NCI-H1436 treated with DMSO at 0.1 percent for 48 hours (cell line): ENCODE data around the gene PURB.
"Not testable (repeated sequence)": the region's sequence is repeated elsewhere in the genome, so short reads cannot be mapped to it uniquely, and the experiment has no call there.

Experiments
- DNase-seq: peaks from one replicate; lab custom pipeline; 2025; lab: John Stamatoyannopoulos, UW

PURB gene

DNA sequence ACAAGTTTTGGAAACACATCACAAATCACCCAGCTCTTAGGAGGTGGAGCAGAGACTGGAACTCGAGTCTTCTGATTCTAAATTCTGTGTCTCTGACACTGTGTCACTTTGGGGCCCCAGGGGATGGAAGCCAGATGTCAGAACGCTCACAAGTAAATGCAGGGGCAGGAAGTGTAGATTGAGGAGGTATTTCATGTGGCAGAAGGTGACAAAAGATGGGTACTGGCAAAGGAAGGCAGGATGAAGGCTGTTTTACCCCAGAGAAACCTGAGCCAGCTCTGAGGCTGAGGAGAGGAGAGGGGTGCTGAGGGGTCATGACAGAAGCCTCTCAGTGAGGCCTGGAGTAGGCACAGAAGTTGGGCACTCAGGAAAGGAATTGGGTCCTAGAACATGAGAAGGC, 6.0 kb upstream of the PURB start:
- DNase-seq, result no peak

GRCh38 chr7:44889086-44889781, 3.9 kb upstream of the PURB start:
- DNase-seq, result no peak

DNA sequence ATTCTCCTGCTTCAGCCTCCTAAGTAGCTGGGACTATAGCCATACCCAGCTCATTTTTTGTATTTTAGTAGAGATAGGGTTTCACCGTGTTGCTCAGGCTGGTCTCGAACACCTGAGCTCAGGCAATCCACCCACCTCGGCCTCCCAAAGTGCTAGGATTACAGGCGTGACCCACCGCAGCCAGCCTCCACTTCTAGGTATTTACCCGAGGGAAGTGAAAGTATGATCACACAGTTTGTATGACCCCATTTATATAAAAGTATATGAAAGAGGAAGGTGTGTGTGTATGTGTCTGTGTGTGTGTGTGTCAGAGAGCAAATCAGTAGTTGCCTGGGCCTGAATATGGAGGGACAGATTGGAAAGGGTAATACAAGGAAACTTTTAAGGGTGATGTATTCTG, 2.0 kb upstream of the PURB start:
- no peak for DNase-seq

- DNase-seq, result no peak
These were observed 523 bp downstream of the PURB start for GRCh38 chr7:44884621-44885393.

DNA sequence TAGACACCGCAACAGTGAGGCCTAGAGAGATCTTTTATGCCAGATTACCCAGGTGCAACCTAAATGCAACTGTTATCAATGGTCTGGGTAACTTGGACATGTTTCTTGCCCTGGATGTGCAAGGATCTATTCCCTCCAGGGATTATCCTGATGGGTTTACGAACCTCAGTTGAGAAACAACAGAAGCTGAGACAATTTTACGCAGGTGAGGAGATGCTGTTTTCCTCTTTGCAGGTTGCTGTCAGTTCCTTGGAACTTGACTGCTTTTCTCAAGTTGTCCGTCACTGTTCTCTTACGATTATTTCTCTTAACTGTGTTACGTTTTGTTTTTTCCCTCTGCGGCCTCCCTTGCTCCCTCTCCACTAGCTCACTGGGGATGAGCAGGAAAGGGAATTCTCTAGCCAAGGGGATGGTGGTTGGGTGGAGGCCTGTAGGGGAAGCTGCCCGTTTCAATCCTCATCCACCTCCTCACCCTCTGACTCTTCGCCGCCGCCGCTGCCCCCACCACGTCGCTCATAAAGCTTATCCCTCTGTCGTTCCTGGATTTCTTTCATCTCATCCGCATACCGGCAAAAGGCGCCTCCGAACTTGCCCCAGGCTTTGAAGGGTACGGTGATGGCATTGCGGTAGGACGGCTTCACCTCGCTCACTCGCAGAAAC, 1.2 kb downstream of the PURB start:
- no peak for DNase-seq

DNA sequence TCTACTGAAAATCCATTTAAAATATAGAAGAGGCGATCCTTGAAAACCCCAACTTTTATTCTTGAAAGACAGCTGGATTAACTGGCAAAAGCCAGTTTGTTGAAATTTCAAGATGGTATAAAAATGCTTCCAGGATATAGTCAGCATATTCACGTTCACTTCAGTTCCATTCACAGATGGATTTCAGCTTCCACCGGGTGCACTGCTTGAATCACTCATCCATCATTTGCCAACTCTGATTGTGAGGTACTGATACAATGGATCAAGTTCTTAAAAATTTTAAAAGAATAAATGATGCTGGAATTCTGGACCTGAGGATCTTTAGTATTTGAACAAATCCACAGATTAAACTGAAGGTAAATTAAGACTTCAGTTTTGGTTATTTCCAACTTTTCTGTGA, 2.4 kb downstream of the PURB start:
- DNase-seq, result no peak

DNA sequence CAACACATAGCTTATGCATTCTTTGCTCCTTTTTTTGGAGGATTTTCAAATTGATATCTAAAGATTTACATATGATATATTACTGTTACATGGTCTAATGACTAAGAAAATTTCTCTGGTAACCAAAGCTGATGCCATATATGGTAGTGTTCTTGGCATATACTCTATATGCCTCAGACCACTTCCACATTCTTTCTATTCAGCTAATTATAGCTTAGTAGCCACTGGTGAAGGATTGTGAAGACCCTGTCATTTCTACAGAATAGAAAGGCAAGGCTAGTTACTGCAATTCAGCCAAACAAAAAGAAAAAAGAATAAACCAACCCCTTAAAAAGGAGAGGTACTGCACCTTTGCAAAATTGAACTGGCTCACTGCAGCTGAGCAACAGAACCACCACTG, 3.7 kb downstream of the PURB start:
- DNase-seq, result no peak

- DNase-seq, result no peak
These were observed 4.2 kb downstream of the PURB start for GRCh38 chr7:44881066-44881600.

- no peak for DNase-seq
These were observed 4.9 kb downstream of the PURB start for GRCh38 chr7:44880317-44881018.

GRCh38 chr7:44876393-44876792, 8.9 kb downstream of the PURB start:
- no peak for DNase-seq

DNA sequence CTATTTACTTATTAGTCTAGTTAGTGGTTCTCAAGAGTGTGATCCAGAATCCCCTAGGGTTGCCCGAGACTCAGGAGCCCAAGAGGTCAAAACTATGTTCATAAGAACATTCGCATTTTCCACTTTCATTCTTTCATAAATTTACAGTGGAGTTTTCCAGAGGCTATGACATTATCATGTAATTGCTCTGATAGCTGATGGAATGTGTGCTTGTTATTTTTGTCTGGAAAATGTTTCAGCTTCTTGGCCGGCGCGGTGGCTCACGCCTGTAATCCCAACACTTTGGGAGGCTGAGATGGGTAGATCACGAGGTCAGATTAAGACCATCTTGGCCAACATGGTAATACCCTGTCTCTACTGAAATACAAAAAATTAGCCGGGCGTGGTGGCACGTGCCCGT, 10.1 kb downstream of the PURB start:
- no peak for DNase-seq

DNA sequence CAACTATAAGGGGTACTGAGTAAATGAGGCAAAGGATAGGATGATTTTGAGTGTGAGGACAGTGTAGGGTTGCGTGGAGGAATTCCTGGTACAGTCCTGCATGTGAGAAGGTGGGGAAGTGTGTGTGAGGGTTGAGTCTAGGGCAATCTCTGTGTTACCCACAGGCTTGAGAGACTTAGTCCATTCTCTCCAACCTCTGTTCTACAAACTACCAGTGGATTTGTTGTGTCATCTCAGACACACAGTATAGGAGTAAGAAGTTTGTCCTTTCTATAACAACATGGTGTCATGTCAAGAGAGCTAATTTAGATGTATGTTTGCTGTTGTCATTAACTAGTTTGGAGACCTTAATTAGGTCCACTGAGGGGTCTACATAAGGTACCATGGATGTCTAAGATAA, 12.5 kb downstream of the PURB start:
- no peak for DNase-seq

- DNase-seq, result not testable (repeated sequence)
These were observed 13.4 kb downstream of the PURB start for GRCh38 chr7:44871918-44872317.

DNA sequence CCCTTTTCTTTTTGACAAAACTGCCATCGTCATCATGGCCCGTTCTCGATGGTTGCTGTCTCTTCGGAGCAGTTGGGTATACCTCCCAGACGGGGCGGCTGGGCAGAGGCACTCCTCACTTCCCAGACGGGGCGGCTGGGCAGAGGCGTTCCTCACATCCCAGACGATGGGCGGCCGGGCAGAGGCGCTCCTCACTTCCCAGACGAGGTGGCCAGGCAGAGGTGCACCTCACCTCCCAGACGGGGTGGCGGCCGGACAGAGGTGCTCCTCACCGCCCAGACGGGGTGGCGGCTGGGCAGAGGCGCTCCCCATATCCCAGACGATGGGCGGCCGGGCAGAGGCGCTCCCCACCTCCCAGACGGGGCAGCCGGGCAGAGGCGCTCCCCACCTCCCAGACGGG, 14.6 kb downstream of the PURB start:
- not testable (repeated sequence) for DNase-seq

DNA sequence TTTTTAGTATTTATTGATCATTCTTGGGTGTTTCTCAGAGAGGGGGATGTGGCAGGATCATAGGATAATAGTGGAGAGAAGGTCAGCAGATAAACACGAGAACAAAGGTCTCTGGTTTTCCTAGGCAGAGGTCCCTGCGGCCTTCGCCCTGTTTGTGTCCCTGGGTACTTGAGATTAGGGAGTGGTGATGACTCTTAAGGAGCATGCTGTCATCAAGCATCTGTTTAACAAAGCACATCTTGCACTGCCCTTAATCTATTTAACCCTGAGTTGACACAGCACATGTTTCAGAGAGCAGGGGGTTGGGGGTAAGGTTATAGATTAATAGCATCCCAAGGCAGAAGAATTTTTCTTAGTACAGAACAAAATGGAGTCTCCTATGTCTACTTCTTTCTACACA, 15.0 kb downstream of the PURB start:
- DNase-seq, result not testable (repeated sequence)

- no peak for DNase-seq
These were observed 18.0 kb downstream of the PURB start for GRCh38 chr7:44867073-44867995.

DNA sequence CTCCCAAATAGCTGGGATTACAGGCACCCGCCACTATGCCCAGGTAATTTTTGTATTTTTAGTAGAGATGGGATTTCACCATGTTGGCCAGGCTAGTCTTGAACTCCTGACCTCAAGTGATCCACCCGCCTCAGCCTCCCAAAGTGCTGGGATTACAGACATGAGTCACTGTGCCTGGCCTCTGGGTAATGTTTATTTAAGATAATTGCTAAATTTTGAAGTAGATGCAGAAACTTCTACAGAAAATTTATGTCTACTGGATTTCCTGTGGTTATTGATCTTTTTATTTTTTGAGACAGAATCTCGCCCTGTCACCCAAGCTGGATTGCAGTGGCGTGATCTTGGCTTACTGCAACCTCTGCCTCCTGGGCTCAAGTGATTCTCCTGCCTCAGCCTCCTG, 23.4 kb downstream of the PURB start:
- DNase-seq, result not testable (repeated sequence)

DNA sequence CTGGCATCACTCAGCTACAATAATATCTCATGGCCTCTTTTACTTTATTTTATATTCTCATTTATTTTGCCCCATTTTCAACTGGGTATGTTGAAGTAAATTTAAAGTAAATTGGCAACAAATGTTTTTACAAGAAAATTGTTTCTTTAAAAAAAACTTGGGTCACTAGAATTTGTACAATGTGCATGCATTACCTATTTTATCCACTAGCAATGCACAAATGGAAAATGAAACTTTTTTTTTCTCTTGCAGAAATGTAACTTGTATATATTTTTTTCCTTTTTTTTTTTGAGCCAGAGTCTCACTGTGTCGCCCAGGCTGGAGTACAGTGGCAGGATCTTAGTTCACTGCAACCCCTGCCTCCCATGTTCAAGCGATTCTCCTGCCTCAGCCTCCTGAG, 27.2 kb downstream of the PURB start:
- DNase-seq, result no peak

- no peak for DNase-seq
These were observed 30.5 kb downstream of the PURB start for GRCh38 chr7:44854644-44855364.

DNA sequence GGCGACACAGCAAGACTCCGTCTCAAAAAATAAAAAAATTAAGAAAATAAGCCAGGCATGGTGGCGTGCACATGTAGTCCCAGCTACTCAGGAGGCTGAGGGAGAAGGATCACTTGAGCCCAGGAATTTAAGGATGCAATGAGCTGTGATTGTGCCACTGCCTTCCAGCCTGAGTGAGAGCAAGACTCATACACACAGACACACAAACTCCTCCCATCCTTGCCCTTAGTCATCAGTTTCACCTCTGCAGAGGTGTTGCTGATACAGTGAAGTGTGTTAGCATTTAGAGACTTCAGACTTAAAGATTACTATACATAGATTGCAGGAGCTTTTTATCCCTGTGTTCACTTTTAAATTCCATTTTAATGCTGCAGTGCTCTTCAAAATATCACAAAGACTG, 31.9 kb downstream of the PURB start:
- DNase-seq, result no peak

DNA sequence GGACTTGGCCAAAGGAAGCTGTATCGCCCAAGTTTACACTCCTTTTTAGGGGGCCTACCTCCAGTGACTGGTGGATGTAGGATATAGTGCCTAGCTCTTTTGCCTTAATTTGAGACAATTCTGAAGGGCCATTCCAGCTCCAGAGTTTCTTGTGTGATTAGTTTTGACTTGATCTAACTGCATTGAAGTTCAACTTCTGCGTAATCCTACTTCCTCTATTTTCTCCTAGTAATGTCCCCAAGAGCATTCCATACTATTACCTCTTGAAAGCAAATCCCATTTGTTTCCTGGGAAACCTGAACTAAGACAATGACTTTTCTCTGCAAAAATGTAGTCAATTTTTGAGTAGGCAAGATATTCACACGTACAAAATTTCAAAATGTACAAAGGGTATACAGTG, 32.7 kb downstream of the PURB start:
- DNase-seq, result no peak
